ENCODE results near the gene SPDL1. TPM values are rescaled to one million over a fixed set of nuclear protein-coding genes. Genes with fewer than 3 reads are reported as not detected.
A peak's percentile ranks its signal among the peaks of the same experiment; 100 is the strongest.
"Not testable (repeated sequence)": the region's sequence is repeated elsewhere in the genome, so short reads cannot be mapped to it uniquely, and the experiment has no call there.

Gene SPDL1
- polyA plus RNA-seq, 3 donors = 34.9 to 45.8 (median 36.2) TPM

GRCh38 chr5:169567079-169567478 lies 16.5 kb upstream of the SPDL1 start:
- no peak for DNase-seq

GRCh38 chr5:169569513-169569912 lies 14.1 kb upstream of the SPDL1 start:
- no peak for DNase-seq

- DNase-seq = no peak
These were observed 12.2 kb upstream of the SPDL1 start for GRCh38 chr5:169571355-169571754.

- no peak for DNase-seq
These were observed 9.4 kb upstream of the SPDL1 start for GRCh38 chr5:169574134-169574646.

- no peak for DNase-seq
These were observed 7.4 kb upstream of the SPDL1 start for GRCh38 chr5:169576181-169576598.

GRCh38 chr5:169577951-169578350 lies 5.6 kb upstream of the SPDL1 start:
- no peak for DNase-seq

GRCh38 chr5:169580964-169581363 lies 2.6 kb upstream of the SPDL1 start:
- DNase-seq = no peak

GRCh38 chr5:169581580-169582227 lies 1.9 kb upstream of the SPDL1 start:
- DNase-seq = peak; percentile 53

- DNase-seq = no peak
These were observed 511 bp upstream of the SPDL1 start for GRCh38 chr5:169583101-169583423.

GRCh38 chr5:169584998-169585451 lies 1.5 kb downstream of the SPDL1 start:
- DNase-seq = no peak

GRCh38 chr5:169590602-169591001 lies 7.0 kb downstream of the SPDL1 start:
- DNase-seq = no peak

GRCh38 chr5:169591636-169592035 lies 8.1 kb downstream of the SPDL1 start:
- no peak for DNase-seq

GRCh38 chr5:169592937-169593650 lies 9.5 kb downstream of the SPDL1 start:
- no peak for DNase-seq

GRCh38 chr5:169595172-169595820 lies 11.7 kb downstream of the SPDL1 start:
- no peak for DNase-seq

GRCh38 chr5:169599451-169599850 lies 15.9 kb downstream of the SPDL1 start:
- no peak for DNase-seq

GRCh38 chr5:169602535-169602934 lies 19.0 kb downstream of the SPDL1 start:
- no peak for DNase-seq

GRCh38 chr5:169606279-169606678 lies 22.7 kb downstream of the SPDL1 start:
- no peak for DNase-seq

- DNase-seq = no peak
These were observed 24.3 kb downstream of the SPDL1 start for GRCh38 chr5:169607882-169608281.

- no peak for DNase-seq
These were observed 26.1 kb downstream of the SPDL1 start for GRCh38 chr5:169609716-169610115.

GRCh38 chr5:169610606-169611005 lies 27.0 kb downstream of the SPDL1 start:
- DNase-seq = no peak

GRCh38 chr5:169615561-169615960 lies 32.0 kb downstream of the SPDL1 start:
- DNase-seq = no peak

- not testable (repeated sequence) for DNase-seq
These were observed 40.7 kb downstream of the SPDL1 start for GRCh38 chr5:169624307-169624706.

- DNase-seq = no peak
These were observed 43.2 kb downstream of the SPDL1 start for GRCh38 chr5:169626779-169627178.
